Transverse colon (tissue), 4 donors: Measurements from ENCODE around the gene NCK2. TPM values are rescaled to one million over a fixed set of nuclear protein-coding genes. Genes with fewer than 3 reads are reported as not detected.
A peak's percentile ranks its signal among the peaks of the same experiment; 100 is the strongest.

Experiments used
- DNase-seq: peaks from one replicate; pipeline ENCODE4 v3.0.0-alpha.2; 2019
- H3K27ac ChIP-seq, 4 donors: fragments of 200-600 bp; sonication (generic); 2 replicates each; pipeline ENCODE4 v1.5.1; 2016 to 2018; ENCODE audit warnings: inconsistent platforms in 4 of 4
- H3K27me3 ChIP-seq: fragments of 200-600 bp; sonication (generic); 2 replicates; pipeline ENCODE4 v1.5.1; 2017; ENCODE audit warnings: inconsistent platforms
- H3K36me3 ChIP-seq, 4 donors: fragments of 200-600 bp; sonication (generic); 2 replicates each; pipeline ENCODE4 v1.5.1; 2017 to 2019; ENCODE audit warnings: inconsistent platforms in 4 of 4
- H3K4me1 ChIP-seq, 4 donors: fragments of 200-600 bp; sonication (generic); 2 replicates each; pipeline ENCODE4 v1.5.1; 2017 to 2020; ENCODE audit warnings: inconsistent platforms in 4 of 4
- H3K4me3 ChIP-seq, 4 donors: fragments of 200-600 bp; sonication (generic); 1 replicate in 1 of 4; 2 replicates in 3 of 4; pipeline versions ENCODE4 v1.5.1 to v1.6.1; 2017 to 2019; ENCODE audit warnings: inconsistent platforms in 4 of 4
- H3K9me3 ChIP-seq, 2 donors: fragments of 200-600 bp; sonication (generic); 2 replicates each; pipeline ENCODE4 v1.5.1; 2017 to 2019; ENCODE audit warnings: inconsistent platforms in 2 of 2
- EP300 ChIP-seq: sonication (generic); formaldehyde crosslinking; IDR thresholded peaks from one replicate; pipeline ENCODE4 v1.6.1; 2017; ENCODE audit warnings: antibody characterized with exemption, low read depth
- POLR2A ChIP-seq: fragments of 450-650 bp; IDR thresholded peaks from one replicate; pipeline ENCODE4 v1.6.1; 2016; ENCODE audit warnings: antibody characterized with exemption, mild to moderate bottlenecking, moderate library complexity
- POLR2AphosphoS5 ChIP-seq, 3 donors: sonication (generic); formaldehyde crosslinking; IDR thresholded peaks; one replicate each; pipeline ENCODE4 v1.6.1; 2016; ENCODE audit warnings: antibody characterized with exemption in 3 of 3
- WGBS, 2 donors: methylation state at CpG; one replicate each; pipeline ENCODE4 v1.1.5; 2018; ENCODE audit warnings: low coverage in 1 of 2; 5-methylcytosine and 5-hydroxymethylcytosine counted together
- in situ Hi-C, 4 donors: fragments of 200-750 bp; cut with MboI; loops; one replicate each; pipeline versions ENCODE4 v1.15.0 to v1.15.1; 2017; ENCODE audit warnings: low sequenced_read_pairs in 3 of 4, low pct_ligation_motif_present in 1 of 4, low pct_unique_long_range_greater_than_20kb in 1 of 4
- intact Hi-C: fragments of 100-400 bp; cut with DNase I; formaldehyde crosslinking; loops from one replicate; pipeline ENCODE4 v1.15.1; 2023; ENCODE audit warnings: low total_unique reads
- total RNA-seq, 4 donors: library from RNA; depleted of rRNA; stranded (reverse); fragments of >200 nt; gene quantifications; one replicate each; pipeline ENCODE4 v1.1.0, GENCODE V29; 2016
- TF ChIP-seq, protein P1 (sequence below), 5 experiments: fragments of 200-600 bp in 3 of 5; fragments of 450-650 bp in 2 of 5; sonication (generic) in 3 of 5; IDR thresholded peaks; 1 replicate in 2 of 5; 2 replicates in 3 of 5; pipeline ENCODE4 v1.5.1; 2016 to 2017; ENCODE audit warnings: antibody characterized with exemption in 5 of 5, inconsistent platforms in 3 of 5, mild to moderate bottlenecking in 2 of 5, moderate library complexity in 1 of 5

NCK2 gene
- total RNA-seq, 4 donors from 2014 or later = 42.2 to 74.1 (median 59.9) TPM

DNA sequence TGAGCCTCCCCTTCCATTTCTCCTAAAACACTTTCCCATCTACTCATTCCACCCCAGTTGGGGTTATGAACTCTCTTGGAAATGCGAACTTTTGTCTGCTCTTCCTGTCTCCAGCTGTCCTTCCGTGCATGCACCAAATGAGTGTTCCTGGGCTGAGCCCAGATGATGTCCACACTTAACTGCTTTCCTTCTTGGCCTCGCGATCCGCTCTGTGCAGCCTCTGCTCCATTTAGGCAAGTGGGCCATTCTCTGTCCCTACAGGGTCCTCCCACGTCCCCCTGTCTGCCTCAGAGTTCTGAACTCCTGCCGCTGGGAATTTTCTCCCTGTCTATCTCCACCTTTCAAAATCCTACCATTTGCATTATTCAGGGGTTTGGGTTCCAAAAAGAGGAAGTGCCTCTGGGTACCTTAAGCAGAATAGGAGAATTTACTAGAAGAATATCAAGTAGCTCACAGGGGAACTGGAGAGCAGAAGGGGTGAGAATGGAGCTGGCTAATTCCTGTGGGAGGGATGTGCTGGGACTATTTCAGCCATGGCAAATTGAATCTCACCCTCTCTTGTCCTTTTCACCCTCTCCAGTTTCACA, 4.7 kb upstream of the NCK2 start:
- no peak for DNase-seq
- no peak for TF ChIP-seq EP300
- no peak for TF ChIP-seq POLR2A
- no peak for TF ChIP-seq POLR2AphosphoS5 (IDR thresholded peaks at IDR 0.05)
- TF ChIP-seq, protein P1, sequence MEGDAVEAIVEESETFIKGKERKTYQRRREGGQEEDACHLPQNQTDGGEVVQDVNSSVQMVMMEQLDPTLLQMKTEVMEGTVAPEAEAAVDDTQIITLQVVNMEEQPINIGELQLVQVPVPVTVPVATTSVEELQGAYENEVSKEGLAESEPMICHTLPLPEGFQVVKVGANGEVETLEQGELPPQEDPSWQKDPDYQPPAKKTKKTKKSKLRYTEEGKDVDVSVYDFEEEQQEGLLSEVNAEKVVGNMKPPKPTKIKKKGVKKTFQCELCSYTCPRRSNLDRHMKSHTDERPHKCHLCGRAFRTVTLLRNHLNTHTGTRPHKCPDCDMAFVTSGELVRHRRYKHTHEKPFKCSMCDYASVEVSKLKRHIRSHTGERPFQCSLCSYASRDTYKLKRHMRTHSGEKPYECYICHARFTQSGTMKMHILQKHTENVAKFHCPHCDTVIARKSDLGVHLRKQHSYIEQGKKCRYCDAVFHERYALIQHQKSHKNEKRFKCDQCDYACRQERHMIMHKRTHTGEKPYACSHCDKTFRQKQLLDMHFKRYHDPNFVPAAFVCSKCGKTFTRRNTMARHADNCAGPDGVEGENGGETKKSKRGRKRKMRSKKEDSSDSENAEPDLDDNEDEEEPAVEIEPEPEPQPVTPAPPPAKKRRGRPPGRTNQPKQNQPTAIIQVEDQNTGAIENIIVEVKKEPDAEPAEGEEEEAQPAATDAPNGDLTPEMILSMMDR (IDR thresholded peaks at IDR 0.05) = no peak
- 86 to 88% methylated on average over 7 of the region's 7 CpGs for WGBS, 2 donors
- H3K27me3 ChIP-seq = no peaks in the 10 kb centered on the region
- intact Hi-C loops = no loop called here
- no peaks in the 10 kb centered on the region for H3K36me3 ChIP-seq
- H3K4me3 ChIP-seq = no peak overlapping the region
- in situ Hi-C loops = no loop called here
- H3K9me3 ChIP-seq = no peaks in the 10 kb centered on the region
- peaks cover 0 to 8% (median 6%) of the 10 kb centered on the region in 4 donors for H3K4me1 ChIP-seq
- no peak overlapping the region for H3K27ac ChIP-seq

DNA sequence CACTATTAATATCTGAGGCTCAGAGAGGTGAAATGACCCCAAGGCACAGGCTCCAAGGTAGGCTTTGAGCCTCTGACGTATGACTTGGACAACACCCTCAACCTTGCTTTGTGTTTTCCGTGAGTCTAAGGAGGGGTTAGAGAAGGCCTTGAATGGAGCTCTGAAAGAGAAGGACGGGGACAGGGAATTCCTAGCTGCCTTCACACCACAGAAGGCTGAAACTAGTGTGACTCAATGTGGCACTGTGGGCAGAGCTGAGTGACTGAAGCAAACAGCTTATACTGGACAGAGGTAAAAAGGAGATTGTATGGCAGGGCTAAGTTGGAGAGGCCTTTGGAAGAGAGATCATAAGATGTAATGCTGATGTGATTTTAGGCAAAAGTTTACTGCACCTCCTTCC, 3.5 kb upstream of the NCK2 start:
- no peaks in the 10 kb centered on the region for H3K27me3 ChIP-seq
- no peak overlapping the region for H3K4me3 ChIP-seq
- no peaks in the 10 kb centered on the region for H3K36me3 ChIP-seq
- no peaks in the 10 kb centered on the region for H3K9me3 ChIP-seq
- 89 to 100% methylated on average over 2 to 3 of the region's 3 CpGs for WGBS, 2 donors
- intact Hi-C loops = no loop called here
- DNase-seq = no peak
- in situ Hi-C loops = no loop called here
- H3K4me1 ChIP-seq = peaks cover 5 to 12% (median 7%) of the 10 kb centered on the region in 4 donors
- H3K27ac ChIP-seq = no peak overlapping the region
- TF ChIP-seq EP300 (no peak), POLR2AphosphoS5 (IDR thresholded peaks at IDR 0.05) (no peak), POLR2A (no peak)
- TF ChIP-seq, protein P1 (IDR thresholded peaks at IDR 0.05) = no peak

DNA sequence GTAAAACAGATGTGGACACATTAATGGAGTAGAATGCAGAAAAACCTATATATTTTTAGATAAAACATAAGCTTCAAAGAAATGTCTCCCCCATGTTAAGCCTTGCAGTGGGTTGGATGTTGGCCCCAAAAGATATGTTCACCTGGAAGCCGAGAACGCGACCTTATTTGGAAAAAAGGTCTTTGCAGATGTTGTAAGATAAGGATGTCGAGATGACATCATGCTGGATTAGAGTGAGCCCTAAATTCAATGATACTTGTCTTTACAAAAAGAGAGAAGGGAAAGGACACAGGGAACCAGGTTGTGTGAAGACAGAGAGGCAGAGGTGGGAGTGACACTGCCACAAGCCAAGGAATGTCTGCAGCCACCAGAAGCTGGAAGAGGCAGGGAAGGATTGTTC, 3.1 kb upstream of the NCK2 start:
- in situ Hi-C loops (no loop called here), intact Hi-C loops (no loop called here)
- Histone ChIP-seq H3K9me3 (no peaks in the 10 kb centered on the region), H3K4me1 (peaks cover 9 to 17% (median 11%) of the 10 kb centered on the region in 4 donors), H3K4me3 (no peak overlapping the region), H3K27ac (no peak overlapping the region), H3K36me3 (no peaks in the 10 kb centered on the region), H3K27me3 (no peaks in the 10 kb centered on the region)
- TF ChIP-seq POLR2A (no peak), POLR2AphosphoS5 (IDR thresholded peaks at IDR 0.05) (no peak), EP300 (no peak)
- TF ChIP-seq, protein P1 (IDR thresholded peaks at IDR 0.05) = no peak
- WGBS, 2 donors = 96 to 97% methylated on average over 4 of the region's 4 CpGs
- DNase-seq = no peak

DNA sequence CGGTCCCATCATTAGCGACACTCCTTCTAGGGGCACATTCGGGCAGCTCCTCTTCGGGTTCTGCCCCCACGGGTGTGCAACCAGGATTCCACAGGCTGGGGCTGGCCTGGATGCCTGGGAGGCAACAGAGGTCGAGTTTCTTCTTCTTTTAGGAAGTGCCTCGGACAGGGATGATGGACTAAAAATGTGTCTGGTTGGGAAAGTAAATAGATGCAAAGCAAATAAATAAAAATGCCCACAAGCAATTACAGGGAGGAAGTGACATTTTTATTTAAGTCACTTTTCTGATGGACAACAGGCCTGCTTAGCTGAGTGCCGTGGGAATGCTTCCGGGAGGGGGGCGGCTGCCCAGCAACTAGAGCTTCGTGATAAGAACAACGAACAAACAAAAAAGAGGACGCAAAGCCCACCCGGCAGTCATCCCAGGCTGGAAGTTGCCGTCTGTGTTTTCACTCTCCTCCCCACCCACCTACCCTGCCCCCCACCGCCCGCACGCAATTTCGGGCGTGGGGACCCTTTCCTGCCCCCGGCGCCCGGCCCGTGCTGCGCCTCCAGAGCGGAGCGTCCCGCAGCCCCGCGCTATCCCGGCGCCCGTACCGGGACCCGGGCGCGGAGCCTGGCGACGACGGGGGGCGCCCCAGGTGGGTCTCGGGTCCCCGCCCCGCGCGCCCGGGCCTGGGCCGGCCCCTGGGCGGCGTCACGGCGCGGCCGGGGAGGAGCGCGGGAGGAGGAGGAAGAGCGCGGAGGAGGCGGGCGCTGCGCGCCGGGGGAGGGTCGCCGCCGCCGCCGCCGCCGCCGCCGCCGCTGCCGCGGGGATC, 412 bp upstream of the NCK2 start:
- 3 to 10% methylated on average over 8 to 50 of the region's 75 CpGs for WGBS, 2 donors
- in situ Hi-C loops = no loop called here
- no peaks in the 10 kb centered on the region for H3K9me3 ChIP-seq
- H3K27ac ChIP-seq = peak overlapping the region; percentile 89 to 96 (median 94)
- peak overlapping the region; percentile 88 to 97 (median 93) for H3K4me3 ChIP-seq
- H3K36me3 ChIP-seq = no peaks in the 10 kb centered on the region
- peak in 1 of 3 donors; percentile 5 for TF ChIP-seq POLR2AphosphoS5 (IDR thresholded peaks at IDR 0.05)
- TF ChIP-seq, protein P1 (IDR thresholded peaks at IDR 0.05) = no peak
- no peaks in the 10 kb centered on the region for H3K27me3 ChIP-seq
- peaks cover 15 to 43% (median 20%) of the 10 kb centered on the region in 4 donors for H3K4me1 ChIP-seq
- intact Hi-C loops = no loop called here
- peak; percentile 71 for DNase-seq
